ENCODE results near the gene PCDHGC3.

GRCh38 chr5:141479776-141480175 is 4.0 kb downstream of the PCDHGC3 start:
- TF ChIP-seq REST (IDR thresholded peaks at IDR 0.05; ENCODE audit: insufficient replicate concordance, low read depth) (no peak), POLR2AphosphoS5 (IDR thresholded peaks at IDR 0.05; ENCODE audit: low read depth) (no peak), CTCF (IDR thresholded peaks at IDR 0.05; ENCODE audit: insufficient read depth, low read length) (no peak)

Data from HL-60 (cell line).